NCI-H2107 (cell line): ENCODE results near the gene APCDD1L.
"Not testable (repeated sequence)": the region's sequence is repeated elsewhere in the genome, so short reads cannot be mapped to it uniquely, and the experiment has no call there.

Experiments
- DNase-seq: peaks from one replicate; lab custom pipeline; 2025; lab: John Stamatoyannopoulos, UW

Gene APCDD1L

DNA sequence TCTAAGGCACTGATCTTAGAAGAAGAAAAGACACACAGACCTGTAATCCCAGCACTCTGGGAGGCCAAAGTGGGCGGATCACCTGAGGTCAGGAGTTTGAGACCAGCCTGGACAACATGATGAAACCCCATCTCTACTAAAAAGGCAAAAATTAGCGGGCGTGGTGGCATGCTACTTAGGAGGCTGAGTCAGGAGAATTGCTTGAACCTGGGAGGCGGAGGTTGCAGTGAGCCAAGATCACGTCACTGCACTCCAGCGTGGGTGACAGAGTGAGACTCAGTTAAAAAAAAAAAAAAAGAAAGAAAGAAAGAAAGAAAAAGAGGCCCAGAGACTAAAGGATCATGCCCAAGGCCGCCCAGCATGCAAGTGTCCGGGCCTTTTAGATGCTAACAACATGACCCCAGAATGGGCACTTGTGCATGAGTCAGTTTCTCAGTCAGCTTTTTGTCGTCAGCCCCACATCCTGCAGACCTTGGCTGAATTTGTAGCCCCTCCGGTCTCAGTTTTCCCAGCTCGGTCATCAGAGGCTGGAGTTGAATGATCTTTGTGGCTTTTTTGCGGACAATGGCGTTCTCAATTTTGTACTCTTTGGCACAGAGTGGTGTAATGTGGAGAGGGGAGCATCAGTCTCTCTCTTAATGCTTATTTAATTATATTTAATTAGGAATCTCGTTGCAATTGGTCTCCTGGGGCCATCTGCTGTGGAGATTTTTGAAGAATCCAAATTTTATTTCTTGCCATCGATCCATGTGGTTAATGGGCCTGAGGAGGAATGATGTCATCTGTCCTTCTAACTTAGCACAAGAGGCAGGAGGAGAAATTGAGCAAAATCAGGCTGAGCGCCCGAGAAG, 30.6 kb upstream of the APCDD1L start:
- no peak for DNase-seq

GRCh38 chr20:58544891-58545290, 29.7 kb upstream of the APCDD1L start:
- no peak for DNase-seq

DNA sequence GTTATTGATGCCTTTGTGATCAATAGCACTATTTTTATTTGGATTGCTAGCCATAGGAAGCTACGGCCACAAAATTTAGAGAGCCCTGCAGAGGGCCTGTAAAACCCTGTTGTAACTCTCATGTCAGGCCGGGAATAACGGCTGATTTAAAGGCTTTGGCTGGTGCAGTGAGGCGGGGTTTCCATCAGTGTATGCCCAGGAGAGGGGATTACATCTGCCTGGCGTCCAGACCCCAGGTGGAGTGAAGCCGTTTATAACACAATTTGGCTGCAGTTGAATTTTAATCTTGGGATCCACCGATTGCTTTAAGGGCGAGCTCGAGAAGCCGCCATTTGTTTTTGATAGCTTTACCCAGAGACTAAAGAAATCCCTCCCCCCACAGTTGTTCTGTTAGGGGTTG, 29.1 kb upstream of the APCDD1L start:
- DNase-seq, result no peak

DNA sequence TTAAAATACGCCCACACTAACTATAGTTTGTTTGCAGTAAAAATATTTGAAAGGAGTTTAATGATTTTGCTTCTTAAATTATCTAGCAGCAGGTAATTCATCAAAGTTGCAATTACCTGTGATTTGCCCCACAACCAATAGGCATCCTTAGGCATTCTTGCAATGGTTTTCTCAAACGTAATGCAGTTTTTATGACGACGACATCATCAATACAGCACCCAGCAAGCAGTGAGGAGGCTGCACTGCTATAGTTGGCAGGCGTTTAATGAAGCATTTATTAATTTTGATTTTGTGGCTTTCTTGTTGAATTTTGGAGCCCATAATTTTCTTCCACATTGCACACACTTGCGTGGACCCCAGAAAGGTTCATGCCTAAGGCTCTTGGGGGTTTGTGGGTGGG, 28.1 kb upstream of the APCDD1L start:
- no peak for DNase-seq

GRCh38 chr20:58542411-58543095, 27.4 kb upstream of the APCDD1L start:
- DNase-seq, result no peak

GRCh38 chr20:58542034-58542410, 26.8 kb upstream of the APCDD1L start:
- DNase-seq, result not testable (repeated sequence)

DNA sequence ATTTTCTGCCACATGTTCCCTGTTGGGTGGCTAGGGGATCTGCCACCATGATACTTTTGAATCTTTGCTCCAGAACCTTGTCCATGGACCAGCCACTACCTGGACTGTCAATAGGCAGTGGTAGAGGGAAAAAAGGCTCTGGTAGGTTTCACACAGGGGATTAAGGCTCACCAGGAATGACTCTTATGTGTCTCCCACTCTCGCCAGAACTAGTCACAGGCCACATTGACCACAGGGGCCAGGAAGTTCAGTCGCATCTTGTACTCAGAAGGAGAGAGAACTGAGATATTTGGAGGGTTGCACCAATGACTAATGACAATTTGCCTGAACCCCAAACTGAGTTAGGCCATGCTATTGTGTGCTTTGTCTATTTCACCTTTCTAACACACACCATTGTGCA, 23.6 kb upstream of the APCDD1L start:
- no peak for DNase-seq

GRCh38 chr20:58537831-58538230, 22.6 kb upstream of the APCDD1L start:
- no peak for DNase-seq

GRCh38 chr20:58536289-58536688, 21.1 kb upstream of the APCDD1L start:
- DNase-seq, result no peak

DNA sequence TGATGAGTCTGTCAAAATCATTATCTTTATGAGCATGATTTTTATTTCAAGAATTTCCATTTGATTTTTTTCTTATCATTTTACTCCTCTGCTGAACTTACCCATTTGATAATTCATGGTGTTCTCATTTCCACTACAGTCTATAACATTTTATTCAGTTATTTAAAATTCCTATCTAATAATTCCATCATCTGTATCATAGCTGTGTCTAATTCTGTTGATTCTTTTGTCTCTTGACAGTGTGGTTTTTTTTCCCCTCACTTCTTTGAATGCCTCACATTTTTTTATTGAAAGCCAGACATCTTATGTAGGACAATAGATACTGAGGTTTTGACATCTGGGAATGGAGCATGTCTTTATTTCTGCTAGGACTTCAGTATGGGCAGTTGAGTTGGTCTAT, 16.5 kb upstream of the APCDD1L start:
- no peak for DNase-seq

- no peak for DNase-seq
Measured at GRCh38 chr20:58531063-58531462, 15.9 kb upstream of the APCDD1L start.

DNA sequence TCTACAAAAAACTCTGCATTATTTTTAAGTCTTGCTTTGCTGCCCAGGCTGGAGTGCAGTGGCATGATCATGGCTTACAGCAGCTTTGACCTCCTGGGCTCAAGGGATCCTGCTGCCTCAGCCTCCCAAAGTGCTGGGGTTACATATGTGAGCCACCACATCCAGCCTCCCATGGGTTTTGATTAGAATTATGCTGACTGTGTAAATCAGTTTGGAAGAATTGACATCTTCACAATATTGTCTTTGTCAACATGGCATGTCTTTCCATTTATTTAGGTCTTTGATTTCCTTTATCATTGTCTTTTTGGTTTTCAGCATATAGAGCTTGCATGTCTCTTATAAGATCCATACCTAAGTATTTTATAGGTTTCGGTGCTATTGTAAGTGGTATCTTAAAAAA, 13.2 kb upstream of the APCDD1L start:
- no peak for DNase-seq

DNA sequence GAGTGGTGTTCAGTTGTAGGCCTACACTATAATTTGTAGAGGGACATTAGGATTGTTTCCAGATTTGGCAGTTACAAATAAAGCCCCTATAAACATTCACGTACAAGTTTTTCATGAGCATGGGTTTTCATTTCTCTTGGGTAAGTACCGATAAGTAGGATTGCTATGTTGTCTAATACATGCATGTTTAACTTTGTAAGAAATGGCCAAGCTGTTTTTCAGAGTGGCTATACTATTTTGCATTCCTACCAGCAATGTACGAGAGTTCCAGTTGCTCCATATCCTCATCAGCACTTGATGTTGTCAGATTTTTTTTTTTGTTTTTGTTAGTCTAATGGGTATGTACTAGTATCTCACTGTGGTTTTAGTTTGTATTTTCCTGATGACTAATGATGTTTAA, 11.2 kb upstream of the APCDD1L start:
- DNase-seq, result no peak

DNA sequence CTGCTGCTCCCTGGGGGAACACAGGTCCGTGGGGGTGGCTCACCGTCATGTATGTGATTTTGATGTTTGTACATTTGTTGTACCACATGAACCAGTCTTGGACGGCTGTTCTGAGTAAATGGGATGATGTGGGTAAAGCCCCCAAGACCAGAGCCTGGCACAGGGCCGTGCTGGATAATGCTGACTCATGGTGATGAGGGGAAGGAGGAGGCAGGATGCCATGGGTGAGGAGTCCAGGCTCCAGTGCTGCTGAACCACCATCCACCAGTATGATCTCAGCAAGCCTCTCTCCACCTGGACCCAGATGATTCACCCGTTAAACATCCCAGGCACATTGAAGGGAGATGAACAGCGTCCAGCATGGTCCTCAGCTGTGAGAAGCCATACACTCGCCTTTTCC, 9.6 kb upstream of the APCDD1L start:
- no peak for DNase-seq

DNA sequence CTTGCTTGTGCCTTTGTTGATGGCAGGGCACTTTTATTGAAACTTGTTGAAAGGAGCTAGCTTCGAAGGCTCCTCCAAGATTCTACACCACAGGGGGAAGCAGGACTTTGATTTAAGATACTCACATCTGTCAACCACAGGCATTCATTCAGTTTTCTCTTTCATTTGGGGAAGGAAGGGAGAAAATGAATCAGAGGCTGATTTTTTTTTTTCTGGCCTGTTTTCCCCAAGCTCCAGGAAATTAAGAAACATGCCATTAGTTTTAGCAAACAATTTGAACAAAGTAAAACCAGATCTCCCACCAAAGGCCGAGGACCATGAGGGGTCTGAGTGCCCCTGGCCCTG, 8.7 kb upstream of the APCDD1L start:
- no peak for DNase-seq

DNA sequence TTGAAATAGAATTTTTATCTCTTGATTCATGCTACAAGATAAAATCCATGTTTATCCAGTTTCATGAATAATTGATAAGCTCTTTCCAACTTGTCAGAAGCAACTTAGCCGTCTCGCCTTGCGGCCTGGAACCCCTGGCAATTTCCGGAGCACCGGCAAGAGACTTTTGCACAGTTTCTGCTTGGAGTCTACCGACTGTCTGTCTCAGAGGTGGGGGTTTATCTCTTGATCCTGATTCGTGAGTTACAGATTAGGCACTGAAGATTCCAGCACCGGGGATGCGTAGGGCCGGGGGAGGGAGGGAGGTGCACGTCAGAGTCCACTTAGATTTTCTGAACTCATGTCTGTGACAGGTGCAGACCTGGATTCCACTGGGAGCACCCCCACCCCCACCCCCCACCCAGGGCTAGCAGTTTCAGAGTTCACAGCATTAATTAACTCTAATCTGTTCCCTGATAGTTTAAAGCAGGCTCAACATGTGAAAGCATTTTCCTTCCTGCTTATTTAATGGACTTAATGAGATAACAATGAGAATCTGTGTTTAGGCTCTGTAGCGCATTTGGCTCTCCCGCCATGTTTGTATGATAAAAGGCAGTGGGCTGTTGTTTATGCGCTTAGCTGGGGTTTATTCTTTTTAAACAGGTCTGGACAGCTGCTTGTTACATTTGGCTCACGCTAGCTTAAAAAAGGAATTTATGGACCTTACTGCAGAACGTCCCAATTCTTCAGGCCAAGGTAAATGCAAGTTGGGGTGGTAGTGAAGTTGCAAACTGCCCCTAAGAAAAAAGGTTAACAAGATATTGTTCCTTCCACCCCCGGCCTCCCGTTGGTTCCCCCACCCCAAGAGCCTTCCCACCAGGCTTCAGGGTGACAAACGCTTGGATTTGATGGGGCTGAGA, 8.1 kb upstream of the APCDD1L start:
- no peak for DNase-seq

- no peak for DNase-seq
Measured at GRCh38 chr20:58522666-58523065, 7.5 kb upstream of the APCDD1L start.

- DNase-seq, result no peak
Measured at GRCh38 chr20:58521763-58522162, 6.6 kb upstream of the APCDD1L start.

DNA sequence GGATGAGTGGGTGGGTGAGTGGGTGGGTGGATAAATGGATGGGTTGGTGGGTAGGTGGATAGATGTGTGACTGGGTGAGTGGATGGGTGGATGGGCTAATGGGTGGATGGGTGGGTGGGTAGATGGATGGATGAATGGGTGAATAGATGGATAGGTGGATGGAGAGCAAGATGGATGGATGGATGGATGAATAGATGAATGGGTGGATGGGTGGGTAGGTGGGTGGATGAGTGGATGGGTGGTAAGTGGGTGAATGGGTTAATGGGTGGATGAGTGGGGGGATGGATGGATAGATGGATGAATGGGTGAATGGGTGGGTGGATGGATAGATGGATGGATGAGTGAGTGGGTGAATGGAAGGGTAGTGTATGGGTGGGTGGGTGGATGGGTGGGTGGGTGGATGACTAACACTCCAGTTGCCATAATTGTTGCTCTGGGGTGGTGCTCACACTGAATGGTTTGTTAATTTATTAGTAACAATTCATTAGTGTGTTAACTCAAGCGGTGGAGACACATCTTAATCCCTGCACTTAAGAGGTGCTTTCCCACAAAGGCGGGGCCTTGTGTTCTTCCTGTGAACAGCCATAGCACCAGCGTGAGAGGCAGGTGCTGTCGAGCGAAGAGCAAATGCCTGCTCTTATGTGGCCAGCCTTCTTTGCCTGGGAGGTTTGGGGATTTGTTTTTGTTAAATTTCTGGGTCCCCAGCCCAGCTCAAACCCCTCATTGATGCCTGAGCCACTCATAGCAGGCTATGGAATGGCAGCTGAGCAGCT, 4.9 kb upstream of the APCDD1L start:
- DNase-seq, result no peak

DNA sequence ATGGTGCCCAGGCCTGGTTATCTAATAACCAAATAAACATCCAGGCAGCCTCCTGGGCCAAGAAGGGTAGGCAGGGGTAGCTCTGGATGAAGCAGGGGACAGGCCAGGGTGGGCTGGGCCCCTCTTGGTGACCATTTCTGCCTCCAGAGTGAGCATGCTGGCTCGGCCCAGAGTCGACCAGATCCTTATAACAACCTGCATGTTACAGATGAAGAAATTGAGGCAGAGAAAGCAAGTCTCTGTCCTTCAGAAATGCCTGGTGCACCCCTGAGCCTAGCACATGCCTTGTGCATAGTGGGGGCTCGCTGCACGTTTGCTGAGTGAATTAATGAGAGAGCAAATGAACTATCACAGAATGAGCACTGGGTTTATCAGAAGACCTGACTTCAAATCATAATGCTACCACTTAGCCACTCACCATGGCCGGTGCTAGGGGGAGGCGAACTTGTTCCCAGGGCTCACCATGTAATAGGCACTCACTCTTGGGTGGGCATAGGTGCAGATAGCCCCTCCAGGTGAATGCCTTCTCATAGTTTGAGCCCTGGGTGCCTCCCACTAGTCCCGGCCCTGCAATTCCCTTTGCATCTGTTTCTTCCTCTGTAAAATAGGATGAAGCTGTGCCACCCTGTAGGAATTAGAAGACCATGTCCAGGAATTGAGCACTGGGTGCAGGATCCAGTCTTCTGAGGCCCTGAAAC, 3.8 kb upstream of the APCDD1L start:
- no peak for DNase-seq

GRCh38 chr20:58518387-58518786, 3.2 kb upstream of the APCDD1L start:
- DNase-seq, result no peak
